RWPE2 (cell line): ENCODE data around the gene EPC2.
"Not testable (repeated sequence)": the region's sequence is repeated elsewhere in the genome, so short reads cannot be mapped to it uniquely, and the experiment has no call there.

Source experiments
- ATAC-seq: fragments of 200-7000 bp; cut with Tn5 transposase; 3 replicates; pipeline ENCODE4 v1.9.1; 2021; ENCODE audit warnings: low read depth
- DNase-seq: peaks from one replicate; pipeline ENCODE4 v3.0.0-alpha.2; 2020; ENCODE audit warnings: low spot score
- H3K27ac ChIP-seq: fragments of 450-650 bp; 2 replicates; pipeline ENCODE4 v1.5.1; 2017; ENCODE audit warnings: mild to moderate bottlenecking; ENCODE audit not compliant: poor library complexity, severe bottlenecking
- H3K27me3 ChIP-seq: fragments of 250-450 bp; sonication (Bioruptor Pico); 2 replicates; pipeline ENCODE4 v1.5.1; 2021; ENCODE audit warnings: mild to moderate bottlenecking, moderate library complexity; ENCODE audit not compliant: insufficient read depth, poor library complexity, severe bottlenecking
- H3K36me3 ChIP-seq: fragments of 250-450 bp; sonication (Bioruptor Pico); 2 replicates; pipeline ENCODE4 v1.5.1; 2020; ENCODE audit warnings: low read depth, mild to moderate bottlenecking, moderate library complexity
- H3K4me1 ChIP-seq: fragments of 250-450 bp; sonication (Bioruptor Pico); 2 replicates; pipeline ENCODE4 v1.5.1; 2021; ENCODE audit warnings: mild to moderate bottlenecking, moderate library complexity; ENCODE audit not compliant: insufficient read depth, poor library complexity, severe bottlenecking
- H3K4me3 ChIP-seq: fragments of 250-450 bp; sonication (Bioruptor Pico); 2 replicates; pipeline ENCODE4 v1.5.1; 2021; ENCODE audit warnings: mild to moderate bottlenecking, moderate library complexity; ENCODE audit not compliant: severe bottlenecking
- H3K9me3 ChIP-seq: fragments of 250-450 bp; sonication (Bioruptor Pico); 2 replicates; pipeline ENCODE4 v1.5.1; 2021; ENCODE audit warnings: mild to moderate bottlenecking, moderate library complexity; ENCODE audit not compliant: severe bottlenecking
- TF ChIP-seq, protein P1 (sequence below): fragments of 450-650 bp; IDR thresholded peaks from one replicate; pipeline ENCODE4 v1.5.1; 2017; ENCODE audit warnings: mild to moderate bottlenecking, moderate library complexity; ENCODE audit not compliant: poor library complexity, severe bottlenecking

Gene EPC2

DNA sequence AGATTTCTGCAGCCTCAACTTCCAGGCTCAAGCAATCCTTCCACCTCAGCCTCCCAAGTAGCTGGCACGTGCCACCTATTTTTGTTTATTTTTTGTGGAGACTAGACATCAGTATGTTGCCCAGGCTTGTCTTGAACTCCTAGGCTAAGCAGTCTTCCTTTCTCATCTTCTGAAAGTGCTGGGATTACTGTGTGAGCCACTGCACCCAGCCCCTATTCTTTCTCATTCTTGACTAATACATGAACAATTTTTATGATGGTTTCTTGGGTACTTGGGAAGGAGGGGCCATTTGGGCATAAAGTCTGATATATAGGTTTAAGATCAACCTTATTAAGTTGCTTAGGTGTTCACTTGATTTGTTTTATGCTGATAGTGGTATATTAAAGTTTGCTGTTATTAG is 26.2 kb downstream of the EPC2 start:
- H3K27ac ChIP-seq: peak overlapping the region; percentile 21

GRCh38 chr2:148674063-148675020 is 29.8 kb downstream of the EPC2 start:
- Histone ChIP-seq H3K4me1 (peaks cover 17% of the 10 kb centered on the region), H3K9me3 (no peaks in the 10 kb centered on the region), H3K36me3 (no peaks in the 10 kb centered on the region), H3K4me3 (no peak overlapping the region), H3K27ac (no peak overlapping the region), H3K27me3 (no peaks in the 10 kb centered on the region)
- no peak for DNase-seq
- TF ChIP-seq, protein P1, sequence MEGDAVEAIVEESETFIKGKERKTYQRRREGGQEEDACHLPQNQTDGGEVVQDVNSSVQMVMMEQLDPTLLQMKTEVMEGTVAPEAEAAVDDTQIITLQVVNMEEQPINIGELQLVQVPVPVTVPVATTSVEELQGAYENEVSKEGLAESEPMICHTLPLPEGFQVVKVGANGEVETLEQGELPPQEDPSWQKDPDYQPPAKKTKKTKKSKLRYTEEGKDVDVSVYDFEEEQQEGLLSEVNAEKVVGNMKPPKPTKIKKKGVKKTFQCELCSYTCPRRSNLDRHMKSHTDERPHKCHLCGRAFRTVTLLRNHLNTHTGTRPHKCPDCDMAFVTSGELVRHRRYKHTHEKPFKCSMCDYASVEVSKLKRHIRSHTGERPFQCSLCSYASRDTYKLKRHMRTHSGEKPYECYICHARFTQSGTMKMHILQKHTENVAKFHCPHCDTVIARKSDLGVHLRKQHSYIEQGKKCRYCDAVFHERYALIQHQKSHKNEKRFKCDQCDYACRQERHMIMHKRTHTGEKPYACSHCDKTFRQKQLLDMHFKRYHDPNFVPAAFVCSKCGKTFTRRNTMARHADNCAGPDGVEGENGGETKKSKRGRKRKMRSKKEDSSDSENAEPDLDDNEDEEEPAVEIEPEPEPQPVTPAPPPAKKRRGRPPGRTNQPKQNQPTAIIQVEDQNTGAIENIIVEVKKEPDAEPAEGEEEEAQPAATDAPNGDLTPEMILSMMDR: peak; percentile 50
- ATAC-seq: no peak

More for the DNA sequence above, 26.2 kb downstream of the EPC2 start:
- H3K36me3 ChIP-seq: no peaks in the 10 kb centered on the region
- H3K9me3 ChIP-seq: no peaks in the 10 kb centered on the region
- DNase-seq (no peak), ATAC-seq (peak; percentile 92)
- TF ChIP-seq, protein P1: no peak
- H3K4me3 ChIP-seq: no peak overlapping the region
- H3K4me1 ChIP-seq: peaks cover 10% of the 10 kb centered on the region
- H3K27me3 ChIP-seq: no peaks in the 10 kb centered on the region

DNA sequence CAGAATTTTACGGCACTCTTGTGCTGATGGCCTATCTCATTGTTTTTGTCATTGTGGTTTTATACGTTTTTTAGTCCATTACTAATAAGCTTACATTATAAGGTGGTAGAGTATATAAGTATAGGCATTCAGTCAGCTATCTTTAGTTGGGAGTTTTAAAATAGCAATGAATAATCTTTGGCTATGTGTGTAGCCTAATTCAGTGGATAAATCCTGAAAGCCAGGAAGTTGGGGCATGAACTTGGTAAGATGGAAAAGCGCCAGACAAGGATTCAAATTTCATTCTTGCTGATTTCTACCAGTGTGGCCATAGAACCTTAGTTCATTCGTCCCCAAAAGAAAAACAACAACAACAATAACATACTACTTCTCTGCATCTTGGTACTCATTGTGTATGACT is 31.2 kb downstream of the EPC2 start:
- Histone ChIP-seq H3K9me3 (no peaks in the 10 kb centered on the region), H3K27ac (no peak overlapping the region), H3K36me3 (no peaks in the 10 kb centered on the region), H3K4me3 (no peak overlapping the region), H3K27me3 (no peaks in the 10 kb centered on the region), H3K4me1 (peaks cover 14% of the 10 kb centered on the region)
- TF ChIP-seq, protein P1: no peak
- no peak for DNase-seq
- no peak for ATAC-seq

- not testable (repeated sequence) for H3K36me3 ChIP-seq, DNase-seq, H3K27ac ChIP-seq, ATAC-seq, H3K4me3 ChIP-seq, H3K9me3 ChIP-seq, H3K27me3 ChIP-seq, H3K4me1 ChIP-seq
These were observed 34.0 kb downstream of the EPC2 start for GRCh38 chr2:148678302-148679179.

DNA sequence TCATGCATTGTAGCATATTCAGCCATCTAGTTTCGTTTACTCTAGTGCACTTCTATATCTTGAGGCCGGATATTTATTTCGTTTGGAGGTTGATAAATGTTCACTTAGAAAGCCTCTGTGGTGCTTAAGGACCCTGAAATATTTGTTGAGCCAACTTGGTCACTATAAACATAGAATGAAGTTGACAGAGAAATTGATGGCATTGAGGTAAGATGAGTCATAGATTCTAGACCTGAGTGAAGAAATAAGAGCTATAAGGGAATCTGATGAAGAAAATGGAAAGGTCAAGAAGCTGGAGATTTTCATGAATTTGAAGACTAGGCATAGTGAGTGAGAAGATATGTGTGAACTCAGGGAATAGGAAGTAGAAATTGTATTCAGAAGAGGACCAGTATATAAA is 35.9 kb downstream of the EPC2 start:
- no peak overlapping the region for H3K27ac ChIP-seq
- no peaks in the 10 kb centered on the region for H3K9me3 ChIP-seq
- ATAC-seq: no peak
- TF ChIP-seq, protein P1: no peak
- H3K4me1 ChIP-seq: peaks cover 10% of the 10 kb centered on the region
- no peaks in the 10 kb centered on the region for H3K27me3 ChIP-seq
- H3K36me3 ChIP-seq: no peaks in the 10 kb centered on the region
- H3K4me3 ChIP-seq: no peak overlapping the region
- no peak for DNase-seq
